Measurements from ENCODE around the gene NRARP.
"Not testable (repeated sequence)": the region's sequence is repeated elsewhere in the genome, so short reads cannot be mapped to it uniquely, and the experiment has no call there.

DNA sequence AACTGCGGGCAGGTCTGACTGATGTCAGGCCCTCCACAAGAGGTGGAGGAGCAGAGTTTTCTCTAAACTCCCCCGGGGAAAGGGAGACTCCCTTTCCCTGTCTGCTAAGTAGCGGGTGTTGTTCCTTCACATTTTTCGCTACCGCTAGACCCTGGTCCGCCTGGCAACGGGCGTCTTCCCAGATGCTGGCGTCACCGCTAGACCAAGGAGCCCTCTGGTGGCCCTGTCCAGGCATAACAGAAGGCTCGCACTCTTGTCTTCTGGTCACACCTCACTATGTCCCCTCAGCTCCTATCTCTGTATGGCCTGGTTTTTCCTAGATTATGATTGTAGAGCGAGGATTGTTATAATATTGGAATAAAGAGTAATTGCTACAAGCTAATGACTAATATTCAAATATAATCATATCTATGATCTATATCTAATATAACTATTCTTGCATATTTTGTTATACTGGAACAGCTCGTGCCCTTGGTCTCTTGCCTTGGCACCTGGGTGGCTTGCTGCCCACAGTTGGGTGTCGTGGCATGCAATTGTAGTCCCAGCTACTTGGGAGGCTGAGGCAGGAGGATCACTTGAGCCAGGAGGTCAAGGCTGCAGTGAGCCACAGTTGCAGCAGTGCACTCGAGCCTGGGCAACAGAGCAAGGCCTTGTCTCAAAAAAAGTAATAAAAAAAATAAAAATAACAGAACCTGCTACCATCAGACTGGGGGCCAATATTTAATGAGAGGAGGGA is 39.7 kb downstream of the NRARP start:
- TF ChIP-seq, protein P1, sequence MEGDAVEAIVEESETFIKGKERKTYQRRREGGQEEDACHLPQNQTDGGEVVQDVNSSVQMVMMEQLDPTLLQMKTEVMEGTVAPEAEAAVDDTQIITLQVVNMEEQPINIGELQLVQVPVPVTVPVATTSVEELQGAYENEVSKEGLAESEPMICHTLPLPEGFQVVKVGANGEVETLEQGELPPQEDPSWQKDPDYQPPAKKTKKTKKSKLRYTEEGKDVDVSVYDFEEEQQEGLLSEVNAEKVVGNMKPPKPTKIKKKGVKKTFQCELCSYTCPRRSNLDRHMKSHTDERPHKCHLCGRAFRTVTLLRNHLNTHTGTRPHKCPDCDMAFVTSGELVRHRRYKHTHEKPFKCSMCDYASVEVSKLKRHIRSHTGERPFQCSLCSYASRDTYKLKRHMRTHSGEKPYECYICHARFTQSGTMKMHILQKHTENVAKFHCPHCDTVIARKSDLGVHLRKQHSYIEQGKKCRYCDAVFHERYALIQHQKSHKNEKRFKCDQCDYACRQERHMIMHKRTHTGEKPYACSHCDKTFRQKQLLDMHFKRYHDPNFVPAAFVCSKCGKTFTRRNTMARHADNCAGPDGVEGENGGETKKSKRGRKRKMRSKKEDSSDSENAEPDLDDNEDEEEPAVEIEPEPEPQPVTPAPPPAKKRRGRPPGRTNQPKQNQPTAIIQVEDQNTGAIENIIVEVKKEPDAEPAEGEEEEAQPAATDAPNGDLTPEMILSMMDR (IDR thresholded peaks at IDR 0.05), result peak; percentile 76
- not testable (repeated sequence) for TF ChIP-seq POLR2AphosphoS5, TCF7L2 (IDR thresholded peaks at IDR 0.05; ENCODE audit: low read depth, low read length)
- TF ChIP-seq, protein P2, sequence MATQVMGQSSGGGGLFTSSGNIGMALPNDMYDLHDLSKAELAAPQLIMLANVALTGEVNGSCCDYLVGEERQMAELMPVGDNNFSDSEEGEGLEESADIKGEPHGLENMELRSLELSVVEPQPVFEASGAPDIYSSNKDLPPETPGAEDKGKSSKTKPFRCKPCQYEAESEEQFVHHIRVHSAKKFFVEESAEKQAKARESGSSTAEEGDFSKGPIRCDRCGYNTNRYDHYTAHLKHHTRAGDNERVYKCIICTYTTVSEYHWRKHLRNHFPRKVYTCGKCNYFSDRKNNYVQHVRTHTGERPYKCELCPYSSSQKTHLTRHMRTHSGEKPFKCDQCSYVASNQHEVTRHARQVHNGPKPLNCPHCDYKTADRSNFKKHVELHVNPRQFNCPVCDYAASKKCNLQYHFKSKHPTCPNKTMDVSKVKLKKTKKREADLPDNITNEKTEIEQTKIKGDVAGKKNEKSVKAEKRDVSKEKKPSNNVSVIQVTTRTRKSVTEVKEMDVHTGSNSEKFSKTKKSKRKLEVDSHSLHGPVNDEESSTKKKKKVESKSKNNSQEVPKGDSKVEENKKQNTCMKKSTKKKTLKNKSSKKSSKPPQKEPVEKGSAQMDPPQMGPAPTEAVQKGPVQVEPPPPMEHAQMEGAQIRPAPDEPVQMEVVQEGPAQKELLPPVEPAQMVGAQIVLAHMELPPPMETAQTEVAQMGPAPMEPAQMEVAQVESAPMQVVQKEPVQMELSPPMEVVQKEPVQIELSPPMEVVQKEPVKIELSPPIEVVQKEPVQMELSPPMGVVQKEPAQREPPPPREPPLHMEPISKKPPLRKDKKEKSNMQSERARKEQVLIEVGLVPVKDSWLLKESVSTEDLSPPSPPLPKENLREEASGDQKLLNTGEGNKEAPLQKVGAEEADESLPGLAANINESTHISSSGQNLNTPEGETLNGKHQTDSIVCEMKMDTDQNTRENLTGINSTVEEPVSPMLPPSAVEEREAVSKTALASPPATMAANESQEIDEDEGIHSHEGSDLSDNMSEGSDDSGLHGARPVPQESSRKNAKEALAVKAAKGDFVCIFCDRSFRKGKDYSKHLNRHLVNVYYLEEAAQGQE (IDR thresholded peaks at IDR 0.05; ENCODE audit: insufficient read depth in 1 of 2, low read depth in 2 of 2, low read length in 1 of 2), result not testable (repeated sequence)
